ENCODE measurements around the gene ZNF24. TPM values are rescaled to one million over a fixed set of nuclear protein-coding genes. Genes with fewer than 3 reads are reported as not detected.
A peak's percentile ranks its signal among the peaks of the same experiment; 100 is the strongest.

Gene ZNF24
- total RNA-seq, 1 donor from 2014 or later = 50.1 TPM

- H3K27ac Mint-ChIP-seq (ENCODE audit: unreplicated experiment) = no peak overlapping the region
- TF ChIP-seq, protein P1, sequence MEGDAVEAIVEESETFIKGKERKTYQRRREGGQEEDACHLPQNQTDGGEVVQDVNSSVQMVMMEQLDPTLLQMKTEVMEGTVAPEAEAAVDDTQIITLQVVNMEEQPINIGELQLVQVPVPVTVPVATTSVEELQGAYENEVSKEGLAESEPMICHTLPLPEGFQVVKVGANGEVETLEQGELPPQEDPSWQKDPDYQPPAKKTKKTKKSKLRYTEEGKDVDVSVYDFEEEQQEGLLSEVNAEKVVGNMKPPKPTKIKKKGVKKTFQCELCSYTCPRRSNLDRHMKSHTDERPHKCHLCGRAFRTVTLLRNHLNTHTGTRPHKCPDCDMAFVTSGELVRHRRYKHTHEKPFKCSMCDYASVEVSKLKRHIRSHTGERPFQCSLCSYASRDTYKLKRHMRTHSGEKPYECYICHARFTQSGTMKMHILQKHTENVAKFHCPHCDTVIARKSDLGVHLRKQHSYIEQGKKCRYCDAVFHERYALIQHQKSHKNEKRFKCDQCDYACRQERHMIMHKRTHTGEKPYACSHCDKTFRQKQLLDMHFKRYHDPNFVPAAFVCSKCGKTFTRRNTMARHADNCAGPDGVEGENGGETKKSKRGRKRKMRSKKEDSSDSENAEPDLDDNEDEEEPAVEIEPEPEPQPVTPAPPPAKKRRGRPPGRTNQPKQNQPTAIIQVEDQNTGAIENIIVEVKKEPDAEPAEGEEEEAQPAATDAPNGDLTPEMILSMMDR (IDR thresholded peaks at IDR 0.05; ENCODE audit: unreplicated experiment) = no peak
- H3K27me3 Mint-ChIP-seq (ENCODE audit: unreplicated experiment) = peaks cover 5% of the 10 kb centered on the region
- no peak for DNase-seq (ENCODE audit: low spot score)
- no peaks in the 10 kb centered on the region for H3K9me3 Mint-ChIP-seq (ENCODE audit: unreplicated experiment)
- H3K36me3 Mint-ChIP-seq (ENCODE audit: low read depth, unreplicated experiment) = peaks cover 44% of the 10 kb centered on the region
- H3K4me1 Mint-ChIP-seq (ENCODE audit: unreplicated experiment) = no peaks in the 10 kb centered on the region
- no peak overlapping the region for H3K4me3 Mint-ChIP-seq (ENCODE audit: unreplicated experiment)
Observed at GRCh38 chr18:35335866-35336265, 8.4 kb downstream of the ZNF24 start.

GRCh38 chr18:35334821-35335220 lies 9.4 kb downstream of the ZNF24 start:
- TF ChIP-seq, protein P1 (IDR thresholded peaks at IDR 0.05; ENCODE audit: unreplicated experiment) = no peak
- Mint-ChIP-seq H3K4me1 (ENCODE audit: unreplicated experiment) (no peaks in the 10 kb centered on the region), H3K27me3 (ENCODE audit: unreplicated experiment) (peaks cover under 1% of the 10 kb centered on the region), H3K27ac (ENCODE audit: unreplicated experiment) (no peak overlapping the region), H3K36me3 (ENCODE audit: low read depth, unreplicated experiment) (peaks cover 34% of the 10 kb centered on the region), H3K4me3 (ENCODE audit: unreplicated experiment) (peak overlapping the region; percentile 5), H3K9me3 (ENCODE audit: unreplicated experiment) (no peaks in the 10 kb centered on the region)
- DNase-seq (ENCODE audit: low spot score) = no peak

DNA sequence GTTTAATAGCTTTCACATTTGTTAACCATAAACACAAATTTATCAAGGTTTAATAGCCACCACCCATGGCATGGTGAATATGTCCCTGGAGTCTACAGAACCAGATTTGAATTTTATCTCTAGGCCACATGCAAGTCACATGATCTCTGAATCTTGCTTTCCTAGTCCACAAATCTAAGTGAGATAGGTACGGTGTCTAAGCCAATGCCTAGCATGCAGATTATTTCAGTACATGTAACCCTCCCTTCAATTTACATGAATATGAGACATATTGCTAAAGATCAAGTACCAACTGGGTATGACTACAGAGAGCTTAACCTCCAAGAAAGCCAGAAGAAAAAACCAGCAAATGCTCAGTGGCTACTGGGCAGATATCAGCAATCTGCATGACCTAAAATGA lies 10.0 kb downstream of the ZNF24 start:
- Mint-ChIP-seq H3K9me3 (ENCODE audit: unreplicated experiment) (no peaks in the 10 kb centered on the region), H3K4me3 (ENCODE audit: unreplicated experiment) (no peak overlapping the region), H3K36me3 (ENCODE audit: low read depth, unreplicated experiment) (peaks cover 28% of the 10 kb centered on the region), H3K27me3 (ENCODE audit: unreplicated experiment) (no peaks in the 10 kb centered on the region), H3K4me1 (ENCODE audit: unreplicated experiment) (no peaks in the 10 kb centered on the region), H3K27ac (ENCODE audit: unreplicated experiment) (no peak overlapping the region)
- TF ChIP-seq, protein P1 (IDR thresholded peaks at IDR 0.05; ENCODE audit: unreplicated experiment) = no peak
- DNase-seq (ENCODE audit: low spot score) = no peak

DNA sequence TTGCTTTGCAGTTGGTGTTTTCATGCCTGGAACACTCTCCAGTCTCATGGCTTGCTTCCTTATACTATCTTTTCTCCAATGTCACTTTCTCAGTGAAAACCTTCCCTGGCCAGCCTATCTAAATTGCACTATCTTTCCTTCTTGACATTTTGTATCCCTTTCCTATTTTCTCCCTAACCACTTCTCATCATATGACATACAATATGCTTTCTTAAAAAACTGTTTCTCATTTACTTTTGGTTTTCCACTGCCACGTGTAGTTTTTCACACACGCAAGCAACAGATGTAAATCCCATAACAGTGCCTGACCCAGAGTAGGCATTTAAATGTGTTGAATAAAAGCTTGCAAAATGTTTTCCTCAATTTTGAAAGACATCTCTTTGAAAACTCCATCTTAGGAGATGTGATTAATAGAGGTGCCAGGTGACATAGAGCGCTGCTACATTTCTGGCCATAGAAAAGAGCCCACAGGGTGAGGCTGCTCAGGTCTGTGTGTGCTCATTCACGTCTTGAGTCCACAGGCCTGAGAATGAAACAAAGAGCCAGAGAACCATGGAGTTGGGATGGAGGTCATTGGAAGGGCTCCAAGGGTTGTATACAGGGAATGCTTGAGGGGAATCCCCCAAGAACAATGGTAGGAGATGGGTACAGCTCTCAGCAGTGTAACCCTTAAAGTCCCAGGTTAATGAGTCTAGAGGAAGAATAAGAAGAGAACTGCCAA lies 12.7 kb downstream of the ZNF24 start:
- peaks cover 10% of the 10 kb centered on the region for H3K36me3 Mint-ChIP-seq (ENCODE audit: low read depth, unreplicated experiment)
- TF ChIP-seq, protein P1 (IDR thresholded peaks at IDR 0.05; ENCODE audit: unreplicated experiment) = no peak
- H3K9me3 Mint-ChIP-seq (ENCODE audit: unreplicated experiment) = no peaks in the 10 kb centered on the region
- no peaks in the 10 kb centered on the region for H3K4me1 Mint-ChIP-seq (ENCODE audit: unreplicated experiment)
- H3K4me3 Mint-ChIP-seq (ENCODE audit: unreplicated experiment) = no peak overlapping the region
- H3K27me3 Mint-ChIP-seq (ENCODE audit: unreplicated experiment) = no peaks in the 10 kb centered on the region
- H3K27ac Mint-ChIP-seq (ENCODE audit: unreplicated experiment) = no peak overlapping the region
- DNase-seq (ENCODE audit: low spot score) = no peak

- no peak overlapping the region for H3K27ac Mint-ChIP-seq (ENCODE audit: unreplicated experiment)
- peaks cover 3% of the 10 kb centered on the region for H3K36me3 Mint-ChIP-seq (ENCODE audit: low read depth, unreplicated experiment)
- no peaks in the 10 kb centered on the region for H3K4me1 Mint-ChIP-seq (ENCODE audit: unreplicated experiment)
- H3K4me3 Mint-ChIP-seq (ENCODE audit: unreplicated experiment) = no peak overlapping the region
- TF ChIP-seq, protein P1 (IDR thresholded peaks at IDR 0.05; ENCODE audit: unreplicated experiment) = no peak
- no peaks in the 10 kb centered on the region for H3K9me3 Mint-ChIP-seq (ENCODE audit: unreplicated experiment)
- H3K27me3 Mint-ChIP-seq (ENCODE audit: unreplicated experiment) = no peaks in the 10 kb centered on the region
- DNase-seq (ENCODE audit: low spot score) = no peak
Observed at GRCh38 chr18:35328868-35329267, 15.4 kb downstream of the ZNF24 start.

All from endothelial cell (in vitro differentiated cells).